ENCODE results near the gene KCNH8.

Gene KCNH8

DNA sequence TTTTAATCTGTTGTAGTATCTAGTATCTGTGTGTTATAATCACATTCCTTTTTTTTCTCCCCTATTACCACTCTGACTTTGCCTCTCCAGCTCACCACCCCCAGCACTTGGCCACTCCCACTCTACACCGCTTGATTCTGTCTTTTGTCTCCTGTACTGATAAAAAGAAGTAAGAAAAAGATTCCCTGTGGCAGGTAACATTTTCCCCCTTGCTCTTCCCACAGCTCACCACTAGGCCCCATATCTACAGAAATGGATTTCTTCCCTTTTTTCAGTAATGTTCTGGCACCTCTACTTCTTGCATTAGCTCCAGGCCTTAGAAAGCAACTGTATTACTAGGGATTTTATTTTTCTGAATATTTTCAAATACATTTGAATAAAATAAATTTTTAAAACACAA lies 25.6 kb downstream of the KCNH8 start:
- no peak overlapping the region for H3K4me3 ChIP-seq (ENCODE audit: low read length)
- TF ChIP-seq, protein P1, sequence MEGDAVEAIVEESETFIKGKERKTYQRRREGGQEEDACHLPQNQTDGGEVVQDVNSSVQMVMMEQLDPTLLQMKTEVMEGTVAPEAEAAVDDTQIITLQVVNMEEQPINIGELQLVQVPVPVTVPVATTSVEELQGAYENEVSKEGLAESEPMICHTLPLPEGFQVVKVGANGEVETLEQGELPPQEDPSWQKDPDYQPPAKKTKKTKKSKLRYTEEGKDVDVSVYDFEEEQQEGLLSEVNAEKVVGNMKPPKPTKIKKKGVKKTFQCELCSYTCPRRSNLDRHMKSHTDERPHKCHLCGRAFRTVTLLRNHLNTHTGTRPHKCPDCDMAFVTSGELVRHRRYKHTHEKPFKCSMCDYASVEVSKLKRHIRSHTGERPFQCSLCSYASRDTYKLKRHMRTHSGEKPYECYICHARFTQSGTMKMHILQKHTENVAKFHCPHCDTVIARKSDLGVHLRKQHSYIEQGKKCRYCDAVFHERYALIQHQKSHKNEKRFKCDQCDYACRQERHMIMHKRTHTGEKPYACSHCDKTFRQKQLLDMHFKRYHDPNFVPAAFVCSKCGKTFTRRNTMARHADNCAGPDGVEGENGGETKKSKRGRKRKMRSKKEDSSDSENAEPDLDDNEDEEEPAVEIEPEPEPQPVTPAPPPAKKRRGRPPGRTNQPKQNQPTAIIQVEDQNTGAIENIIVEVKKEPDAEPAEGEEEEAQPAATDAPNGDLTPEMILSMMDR (conservative IDR thresholded peaks at IDR 0.05; ENCODE audit: low read depth, low read length): peak; percentile 11
- DNase-seq (ENCODE audit: low read depth): no peak

DNA sequence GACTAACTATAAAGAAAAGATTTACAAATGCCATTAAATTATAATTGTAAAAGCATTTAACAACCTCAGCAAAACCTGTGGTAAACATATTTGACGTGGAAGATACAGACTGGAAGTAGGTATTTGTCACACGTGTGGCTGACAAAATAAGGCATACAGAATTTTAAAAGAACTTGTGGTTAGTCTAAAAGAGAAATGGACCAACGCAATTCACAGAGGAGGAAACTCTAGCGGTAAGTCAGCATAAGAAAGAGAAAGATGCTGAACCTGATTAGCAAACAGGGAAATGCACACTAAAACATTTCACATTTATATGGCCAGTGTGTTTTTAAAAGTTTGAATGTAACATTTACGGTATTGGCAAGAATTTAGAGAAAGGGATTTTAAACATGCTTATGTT lies 35.3 kb downstream of the KCNH8 start:
- DNase-seq (ENCODE audit: low read depth): no peak
- TF ChIP-seq, protein P1 (conservative IDR thresholded peaks at IDR 0.05; ENCODE audit: low read depth, low read length): no peak
- H3K4me3 ChIP-seq (ENCODE audit: low read length): no peak overlapping the region

DNA sequence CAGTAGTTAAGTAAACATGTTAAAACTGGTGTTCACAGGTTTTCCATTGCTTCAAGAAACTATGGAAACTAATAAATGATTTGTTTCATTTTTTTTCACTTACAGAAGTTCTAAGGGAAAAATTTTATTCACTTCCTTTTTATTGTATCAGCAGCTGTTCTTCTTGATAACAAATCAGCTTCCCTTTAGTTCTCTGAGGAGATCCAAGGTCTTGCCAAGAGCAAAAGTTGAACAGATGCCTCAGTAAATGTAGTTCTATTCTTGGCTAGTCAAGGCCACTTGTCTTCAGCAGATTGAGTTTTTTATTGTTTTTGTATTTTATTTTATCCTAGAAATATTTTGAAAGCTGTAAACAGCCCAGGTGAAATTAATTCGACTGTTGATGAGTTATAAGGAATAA lies 41.8 kb downstream of the KCNH8 start:
- TF ChIP-seq, protein P1 (conservative IDR thresholded peaks at IDR 0.05; ENCODE audit: low read depth, low read length): no peak
- H3K4me3 ChIP-seq (ENCODE audit: low read length): no peak overlapping the region
- DNase-seq (ENCODE audit: low read depth): no peak

DNA sequence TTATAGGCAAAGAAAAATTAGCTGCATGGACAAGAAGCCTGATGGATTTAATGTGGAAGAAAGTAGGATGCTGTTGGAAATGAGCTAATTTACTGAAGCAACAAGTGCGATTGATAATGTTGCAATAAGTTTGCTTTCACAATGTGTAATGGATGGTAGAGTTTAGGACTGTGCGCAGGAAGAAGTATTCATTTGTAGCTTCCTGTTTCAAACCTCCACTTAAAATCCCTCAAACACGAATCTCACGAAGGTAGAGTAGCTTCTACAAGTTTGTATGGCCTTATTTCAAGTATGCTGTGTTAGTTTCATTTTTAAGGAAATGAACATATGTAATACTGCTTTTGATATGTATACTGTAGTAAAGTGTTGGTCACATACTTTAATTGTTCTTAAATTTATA lies 42.3 kb downstream of the KCNH8 start:
- no peak overlapping the region for H3K4me3 ChIP-seq (ENCODE audit: low read length)
- TF ChIP-seq, protein P1 (conservative IDR thresholded peaks at IDR 0.05; ENCODE audit: low read depth, low read length): no peak
- no peak for DNase-seq (ENCODE audit: low read depth)

DNA sequence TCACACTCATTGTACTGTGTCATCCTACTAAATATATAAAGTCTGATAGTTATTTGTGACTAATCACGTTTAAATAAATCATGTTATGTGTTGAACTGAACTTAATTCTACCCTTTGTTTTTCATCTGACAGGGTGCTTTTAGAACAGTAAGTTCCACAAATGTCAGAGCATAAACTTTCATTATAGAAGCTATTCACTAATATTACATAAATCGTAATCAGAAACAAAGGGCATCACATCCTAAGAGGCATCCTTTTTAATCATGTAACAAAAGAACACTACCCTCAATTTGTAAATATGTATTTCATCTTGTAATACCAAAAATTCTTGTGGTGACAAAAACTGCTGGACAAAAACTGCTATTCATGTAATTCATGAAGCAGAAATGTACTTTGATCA lies 50.8 kb downstream of the KCNH8 start:
- H3K4me3 ChIP-seq (ENCODE audit: low read length): no peak overlapping the region
- DNase-seq (ENCODE audit: low read depth): no peak
- TF ChIP-seq, protein P1 (conservative IDR thresholded peaks at IDR 0.05; ENCODE audit: low read depth, low read length): no peak

DNA sequence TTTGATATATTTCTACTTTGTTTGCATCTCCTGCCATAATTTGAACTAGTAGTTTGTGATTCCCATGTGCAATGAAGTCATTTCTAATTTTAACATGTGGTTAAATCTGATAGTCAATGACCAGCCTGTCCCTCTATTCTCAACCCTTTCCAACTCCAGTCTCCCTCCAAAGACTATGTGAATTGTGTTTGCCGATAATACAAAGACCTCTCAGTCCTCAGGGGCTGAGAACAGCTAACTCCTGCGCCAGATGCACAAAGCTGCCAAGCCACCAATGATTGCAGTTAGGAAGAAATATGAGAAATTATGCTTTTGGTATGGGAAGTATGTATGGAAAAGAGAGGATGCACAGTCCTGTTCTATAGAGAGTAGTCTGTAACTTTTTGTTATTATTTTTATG lies 54.0 kb downstream of the KCNH8 start:
- no peak for DNase-seq (ENCODE audit: low read depth)
- TF ChIP-seq, protein P1 (conservative IDR thresholded peaks at IDR 0.05; ENCODE audit: low read depth, low read length): no peak
- no peak overlapping the region for H3K4me3 ChIP-seq (ENCODE audit: low read length)

DNA sequence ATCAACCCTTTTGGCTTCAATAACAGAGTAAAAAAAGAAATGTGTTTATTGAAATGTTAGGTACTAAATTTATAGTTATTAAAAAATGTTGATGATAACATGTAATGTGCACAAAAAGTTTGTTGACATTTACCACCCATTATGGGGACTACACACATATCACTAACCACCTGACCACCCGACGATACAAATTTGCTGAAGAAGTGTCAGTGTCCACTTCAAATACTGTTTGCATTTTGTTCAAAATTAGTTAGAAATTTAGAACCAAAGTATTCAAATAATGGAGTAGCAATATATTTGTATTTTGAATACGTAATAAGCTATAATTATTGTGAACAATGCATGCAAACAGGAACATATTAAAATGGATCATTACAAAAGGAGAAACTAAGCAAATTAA lies 54.4 kb downstream of the KCNH8 start:
- TF ChIP-seq, protein P1 (conservative IDR thresholded peaks at IDR 0.05; ENCODE audit: low read depth, low read length): no peak
- no peak overlapping the region for H3K4me3 ChIP-seq (ENCODE audit: low read length)
- no peak for DNase-seq (ENCODE audit: low read depth)

Measured in retinal pigment epithelial cell (primary cell).